ENCODE results near the gene R3HDM4.
"Not testable (repeated sequence)": the region's sequence is repeated elsewhere in the genome, so short reads cannot be mapped to it uniquely, and the experiment has no call there.

The R3HDM4 gene

DNA sequence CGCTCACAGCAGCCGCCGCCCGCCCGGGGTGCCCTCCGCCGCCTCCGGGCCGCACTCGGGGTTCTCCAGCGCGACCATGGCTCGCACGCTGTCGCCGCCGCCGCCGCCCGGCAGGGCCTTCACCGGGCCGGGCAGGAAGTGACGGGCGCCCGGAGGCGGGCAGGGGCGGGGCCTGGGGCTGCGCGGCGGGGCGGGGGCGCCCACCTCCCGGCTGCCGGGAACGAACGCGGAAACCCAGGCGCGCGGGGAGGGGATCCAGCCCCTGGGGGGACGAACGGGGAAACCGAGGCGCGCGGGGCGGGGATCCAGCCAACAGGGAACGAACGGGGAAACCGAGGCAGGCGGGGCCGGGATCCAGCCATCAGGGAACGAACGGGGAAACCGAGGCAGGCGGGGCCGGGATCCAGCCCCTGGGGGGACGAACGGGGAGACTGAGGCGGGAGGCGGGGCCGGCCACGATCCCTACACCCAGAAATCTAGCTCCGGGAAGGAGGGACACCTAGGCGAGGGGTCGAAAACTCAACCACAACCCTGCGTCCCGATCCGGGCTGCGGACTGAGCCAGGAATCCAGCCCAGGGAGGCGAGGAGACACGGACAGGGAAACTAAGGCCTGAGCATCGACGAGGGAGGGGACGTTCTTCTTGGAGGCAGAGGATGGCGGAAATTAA, at the start of gene R3HDM4:
TSS of gene R3HDM4 (minus strand) at position 140 of the 669 bp plus-strand sequence. CDS start at position 78, 62 bp downstream.
- DNase-seq = peak; percentile 81 to 84

DNA sequence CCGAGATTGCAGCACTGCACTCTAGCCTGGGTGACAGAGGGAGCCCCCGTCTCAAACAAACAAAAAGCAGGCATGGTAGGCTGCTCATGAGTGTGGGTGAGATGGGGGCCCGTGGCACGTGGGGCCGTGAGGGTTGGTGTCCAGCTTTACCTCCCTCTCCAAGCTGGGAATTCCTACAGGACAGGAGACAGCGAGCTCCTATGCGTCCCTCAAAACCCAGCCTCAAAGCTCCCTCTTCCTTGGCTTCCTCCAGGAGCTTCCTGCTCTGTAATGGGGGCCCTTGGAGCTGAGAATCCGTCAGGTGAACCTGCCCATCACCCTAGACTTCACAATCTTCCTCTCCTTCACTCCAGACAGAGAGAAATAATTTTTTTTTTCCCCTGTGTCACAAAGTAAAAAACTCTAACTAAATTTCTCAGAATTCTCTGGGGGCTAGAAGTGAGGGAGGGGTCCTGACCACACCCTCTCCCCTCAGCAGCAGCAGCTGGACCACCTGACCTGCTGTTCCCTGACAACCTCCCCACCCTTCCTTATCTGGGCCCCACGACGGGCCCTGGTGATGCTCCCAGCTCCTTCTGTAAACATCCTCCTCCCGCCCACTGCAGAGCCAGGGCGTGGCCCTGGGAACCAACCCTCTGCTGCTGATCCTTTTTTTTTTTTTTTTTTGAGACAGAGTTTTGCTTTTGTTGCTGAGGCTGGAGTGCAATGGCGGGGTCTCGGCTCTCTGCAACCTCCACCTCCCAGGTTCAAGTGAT, 49.0 kb upstream of the R3HDM4 start:
- DNase-seq = no peak

DNA sequence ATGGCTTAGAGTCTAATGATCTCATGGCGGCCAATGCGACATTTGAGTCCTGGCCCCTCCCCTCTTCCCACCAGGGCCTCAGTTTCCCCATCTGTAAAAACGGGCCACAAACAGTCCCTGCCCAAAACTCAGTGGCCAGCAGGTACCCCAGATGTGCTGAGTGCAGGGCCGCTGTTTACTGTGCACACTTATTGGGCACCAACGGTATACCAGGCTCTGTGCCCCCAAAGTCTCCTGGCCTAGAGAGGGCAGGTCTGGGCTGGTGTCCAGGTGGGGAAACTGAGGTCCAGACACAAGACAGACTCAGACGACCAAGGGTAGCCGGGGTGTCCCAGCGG, 47.6 kb upstream of the R3HDM4 start:
- DNase-seq = no peak

DNA sequence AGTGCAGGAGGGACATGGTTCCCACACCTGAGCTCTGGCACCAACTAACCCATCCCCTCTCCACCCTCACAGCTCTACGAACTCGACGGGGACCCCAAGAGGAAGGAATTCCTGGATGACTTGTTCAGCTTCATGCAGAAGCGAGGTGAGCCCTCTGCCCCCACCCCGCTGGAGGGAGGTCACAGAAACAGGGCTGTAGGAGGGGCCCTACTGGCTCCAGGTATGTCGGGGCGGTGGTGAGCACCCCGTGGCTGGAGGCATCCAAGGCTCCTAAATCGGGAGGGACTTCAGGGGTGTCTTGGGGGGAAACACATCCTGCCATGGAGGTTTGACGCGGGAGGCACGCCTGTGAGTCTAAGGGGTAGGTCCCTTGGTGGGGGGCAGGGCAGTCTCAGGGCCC, 47.0 kb upstream of the R3HDM4 start:
- DNase-seq = no peak

DNA sequence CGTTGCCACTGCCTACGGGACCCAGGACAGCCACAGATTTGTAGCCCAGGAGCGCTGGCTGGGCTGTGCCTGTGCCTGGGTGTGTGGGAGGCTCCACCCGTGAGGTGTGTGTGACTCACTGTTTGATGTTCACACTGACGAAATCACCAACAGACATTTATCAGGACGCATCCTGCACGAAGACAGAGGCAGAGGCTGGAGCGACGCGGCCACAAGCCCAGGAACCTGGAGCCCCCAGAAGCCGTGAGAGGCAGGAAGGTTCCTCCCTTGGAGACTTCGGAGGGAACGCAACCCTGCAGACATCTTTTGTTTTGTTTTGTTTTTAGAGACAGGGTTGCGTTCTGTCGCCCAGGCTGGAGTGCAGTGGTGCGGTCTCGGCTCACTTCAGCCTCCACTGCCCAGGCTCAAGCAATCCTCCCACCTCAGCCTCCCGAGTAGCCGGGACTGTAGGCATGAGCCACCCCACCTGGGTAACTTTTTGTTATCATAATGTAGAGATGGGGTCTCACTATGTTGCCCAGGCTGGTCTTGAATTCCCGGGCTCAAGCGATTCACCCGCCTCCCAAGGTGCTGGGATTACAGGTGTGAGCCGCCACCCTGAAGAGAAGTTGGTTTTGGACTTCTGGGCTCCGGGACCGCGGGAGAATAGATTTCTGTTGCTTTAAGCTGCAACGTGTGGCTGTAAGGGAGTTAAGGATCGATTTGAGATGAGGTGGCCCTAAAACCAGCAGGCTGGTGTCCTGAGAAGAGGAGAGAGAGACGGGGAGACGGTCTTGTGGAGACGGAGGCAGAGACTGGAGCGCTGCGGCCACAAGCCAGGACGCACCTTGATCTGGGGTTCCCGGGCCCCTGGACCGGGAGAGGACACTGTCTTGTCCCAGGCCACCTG, 46.2 kb upstream of the R3HDM4 start:
- DNase-seq = peak; percentile 22 to 53

DNA sequence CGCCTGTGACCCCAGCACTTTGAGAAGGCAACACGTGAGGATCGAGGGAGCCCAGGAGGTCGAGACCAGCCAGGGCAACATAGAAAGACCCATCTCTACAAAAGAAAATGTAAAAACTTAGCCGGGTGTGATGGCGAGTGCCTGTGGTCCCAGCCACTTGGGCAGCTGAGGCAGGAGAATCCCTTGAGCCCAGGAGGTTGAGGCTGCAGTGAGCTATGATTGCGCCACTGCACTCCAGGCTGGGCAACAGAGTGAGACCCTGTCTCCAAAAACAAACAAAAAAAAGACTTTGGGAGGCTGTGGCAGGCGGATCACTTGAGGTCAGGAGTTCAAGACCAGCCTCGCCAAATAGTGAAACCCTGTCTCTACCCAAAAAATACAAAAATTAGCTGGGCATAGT, 44.6 kb upstream of the R3HDM4 start:
- DNase-seq = not testable (repeated sequence)

DNA sequence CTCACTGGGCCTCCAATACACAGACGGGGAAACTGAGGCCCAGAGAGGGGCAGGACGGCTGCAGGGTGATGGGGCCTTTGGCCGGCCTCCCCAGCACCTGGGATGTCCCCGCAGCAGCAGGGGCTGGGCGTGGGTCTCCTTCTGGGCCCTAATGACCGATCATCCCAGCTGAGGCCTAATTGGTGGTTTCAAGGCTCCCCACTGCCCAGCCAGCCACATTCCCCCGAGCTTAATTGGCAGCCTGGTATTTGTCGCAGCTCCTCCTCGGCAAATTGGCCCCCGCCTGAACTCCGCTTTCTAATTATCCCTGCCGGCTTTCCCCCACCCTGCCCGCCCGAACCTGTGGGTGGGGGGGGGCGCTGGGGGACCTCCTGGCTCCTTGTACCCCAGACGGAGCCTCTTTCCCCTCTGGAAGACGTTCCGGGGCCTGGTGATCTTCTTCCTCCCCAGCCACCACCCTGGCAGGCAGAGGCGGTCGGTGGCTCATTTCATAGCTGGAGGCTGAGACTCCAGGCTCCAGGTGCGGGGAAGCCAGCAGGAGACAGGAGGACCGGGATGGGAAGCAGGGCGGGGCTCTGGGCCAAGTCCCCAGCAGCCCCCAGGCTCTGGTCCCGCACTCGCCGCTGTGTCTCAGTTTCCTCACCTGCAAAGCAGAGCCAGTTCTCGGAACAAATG, 43.9 kb upstream of the R3HDM4 start:
- no peak for DNase-seq

DNA sequence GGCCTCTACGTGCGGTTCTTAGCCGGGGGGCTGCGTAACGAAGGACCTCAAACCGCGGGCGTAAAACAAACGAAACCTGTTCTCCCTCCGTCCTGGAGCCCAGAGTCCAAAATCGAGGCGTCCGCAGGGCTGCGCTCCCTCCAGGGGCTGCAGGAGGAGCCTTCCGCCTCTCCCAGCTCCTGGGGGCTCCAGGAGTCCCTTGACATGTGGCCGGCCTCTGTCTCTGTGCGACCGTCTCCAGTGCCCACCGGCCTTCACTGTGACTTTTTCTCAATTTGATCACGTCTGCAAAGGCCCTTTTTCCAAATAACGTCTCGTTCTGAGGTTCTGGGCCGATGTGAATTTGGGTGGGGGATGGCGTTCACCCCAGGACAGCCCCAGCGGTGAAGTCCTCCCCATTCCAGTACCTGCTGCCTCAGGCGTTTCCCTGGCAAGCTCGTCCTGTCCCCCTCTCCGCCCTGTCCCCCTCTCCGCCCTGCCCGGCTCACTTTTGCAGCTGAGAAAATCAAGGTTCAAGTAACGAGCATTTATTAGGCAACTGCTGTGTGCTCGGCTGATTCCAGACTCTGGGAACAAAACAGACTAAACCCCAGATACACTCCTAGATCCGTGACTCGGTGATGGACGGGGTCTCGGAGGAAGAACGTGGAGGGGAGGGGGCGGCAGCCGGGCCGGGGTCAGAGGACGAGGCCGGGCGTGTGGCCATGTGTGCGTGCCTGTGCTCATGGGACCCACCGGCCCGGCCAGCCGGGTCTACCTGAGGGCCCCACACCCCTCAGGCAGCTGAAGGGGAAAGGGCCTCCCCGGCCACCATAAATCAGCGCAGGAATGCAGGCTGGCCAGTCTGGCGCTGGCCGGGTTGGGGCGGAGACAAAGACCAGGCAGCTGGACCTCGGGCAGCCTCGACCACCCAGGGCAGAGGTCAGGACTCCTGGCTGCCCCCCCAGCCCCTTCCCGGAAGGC, 43.1 kb upstream of the R3HDM4 start:
- DNase-seq = no peak

DNA sequence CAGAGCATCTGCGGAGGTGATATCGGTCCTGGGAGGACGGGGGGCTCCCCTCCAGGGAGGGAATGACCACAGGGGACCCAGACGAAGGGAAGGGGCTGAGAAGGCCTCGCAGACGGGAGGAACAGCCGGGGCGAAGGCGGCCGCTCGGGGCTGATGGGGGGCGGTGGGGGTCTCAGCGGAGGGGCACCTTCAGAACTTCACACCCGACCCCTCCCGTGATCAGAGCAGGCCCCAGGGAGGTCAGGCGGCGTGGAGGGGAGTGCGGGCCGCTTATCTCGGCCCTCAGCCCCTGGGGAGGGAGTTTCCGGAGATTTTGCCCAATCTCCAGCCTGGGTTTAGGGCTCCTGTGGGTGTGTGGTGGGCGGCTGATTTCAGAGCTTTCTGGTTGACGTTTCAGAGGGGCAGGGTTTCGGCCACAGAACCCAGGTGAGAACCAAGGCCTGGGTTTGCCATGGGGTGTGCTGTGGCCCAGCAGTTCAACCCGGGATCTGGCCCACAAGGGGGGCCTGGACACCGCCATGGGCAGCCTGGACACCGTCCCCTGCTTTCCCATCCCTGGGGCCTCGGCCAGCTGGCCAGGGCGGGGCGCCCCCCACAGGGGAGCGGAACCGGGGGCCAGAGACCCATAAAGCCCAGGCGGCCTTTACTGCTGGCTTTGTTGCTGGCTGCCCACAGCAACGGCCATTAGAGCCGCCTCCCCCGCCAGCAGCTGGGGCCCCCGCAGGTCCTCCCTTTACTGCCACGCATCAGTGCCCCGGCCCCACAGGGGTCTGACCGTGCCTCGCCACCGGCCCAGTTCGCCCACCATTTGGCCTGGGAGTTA, 41.9 kb upstream of the R3HDM4 start:
- no peak for DNase-seq

DNA sequence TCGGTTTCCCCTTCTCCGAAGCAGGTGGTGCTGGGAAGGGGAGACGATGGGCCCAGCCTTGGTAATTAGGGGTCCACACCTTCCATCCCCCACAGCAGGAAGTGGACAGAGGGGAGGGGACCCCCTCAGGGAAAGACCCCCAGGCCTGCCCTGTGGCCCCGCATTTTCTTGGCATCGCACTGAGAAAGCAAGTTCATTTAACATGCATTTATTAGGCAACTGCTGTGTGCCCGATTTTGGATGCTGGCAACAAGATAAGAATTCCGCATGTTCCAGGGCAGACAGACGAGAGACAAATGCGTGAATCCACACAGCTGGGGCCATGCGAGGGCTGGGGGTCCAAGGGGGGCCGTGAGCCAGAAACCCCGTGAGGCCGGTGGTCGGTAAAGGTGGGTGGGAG, 41.3 kb upstream of the R3HDM4 start:
- DNase-seq = no peak

DNA sequence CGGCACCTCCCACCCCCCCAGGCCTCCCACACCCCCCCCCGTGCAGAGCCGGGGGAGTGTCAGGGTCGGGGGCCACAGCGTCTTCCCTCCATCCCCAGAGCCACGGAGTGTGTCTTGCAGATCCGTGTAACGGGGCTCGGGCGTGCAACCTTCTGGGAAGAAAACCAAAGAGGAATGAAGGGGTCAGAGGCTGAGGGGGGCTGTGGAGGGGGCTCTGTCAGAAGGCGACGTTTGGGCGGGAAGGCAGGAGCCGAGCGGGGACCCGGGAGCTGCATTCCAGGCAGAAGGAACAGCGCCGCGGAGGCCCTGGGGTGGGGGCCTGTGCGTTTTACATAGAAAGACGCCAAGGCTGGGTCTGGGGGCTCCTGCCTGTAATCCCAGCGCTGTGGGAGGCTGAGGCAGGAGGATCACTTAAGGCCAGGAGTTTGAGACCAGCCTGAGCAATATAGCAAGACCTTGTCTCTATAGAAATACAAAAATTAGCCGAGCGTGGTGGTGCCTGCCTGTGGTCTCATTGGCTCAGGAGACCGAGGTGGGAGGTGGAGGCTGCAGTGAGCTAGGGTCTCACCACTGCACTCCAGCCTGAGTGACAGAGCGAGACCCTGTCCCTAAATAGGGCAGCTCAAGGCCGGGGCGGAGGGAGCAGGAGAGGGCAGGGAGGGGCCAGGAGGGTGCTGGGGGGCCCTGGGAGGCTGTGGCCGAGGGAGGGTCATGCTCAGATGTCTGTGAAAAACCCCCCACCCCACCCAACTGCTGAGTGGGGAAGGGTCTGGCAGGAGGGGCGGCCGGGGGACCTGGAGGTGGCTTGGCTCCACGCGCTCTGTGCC, 40.6 kb upstream of the R3HDM4 start:
- no peak for DNase-seq

DNA sequence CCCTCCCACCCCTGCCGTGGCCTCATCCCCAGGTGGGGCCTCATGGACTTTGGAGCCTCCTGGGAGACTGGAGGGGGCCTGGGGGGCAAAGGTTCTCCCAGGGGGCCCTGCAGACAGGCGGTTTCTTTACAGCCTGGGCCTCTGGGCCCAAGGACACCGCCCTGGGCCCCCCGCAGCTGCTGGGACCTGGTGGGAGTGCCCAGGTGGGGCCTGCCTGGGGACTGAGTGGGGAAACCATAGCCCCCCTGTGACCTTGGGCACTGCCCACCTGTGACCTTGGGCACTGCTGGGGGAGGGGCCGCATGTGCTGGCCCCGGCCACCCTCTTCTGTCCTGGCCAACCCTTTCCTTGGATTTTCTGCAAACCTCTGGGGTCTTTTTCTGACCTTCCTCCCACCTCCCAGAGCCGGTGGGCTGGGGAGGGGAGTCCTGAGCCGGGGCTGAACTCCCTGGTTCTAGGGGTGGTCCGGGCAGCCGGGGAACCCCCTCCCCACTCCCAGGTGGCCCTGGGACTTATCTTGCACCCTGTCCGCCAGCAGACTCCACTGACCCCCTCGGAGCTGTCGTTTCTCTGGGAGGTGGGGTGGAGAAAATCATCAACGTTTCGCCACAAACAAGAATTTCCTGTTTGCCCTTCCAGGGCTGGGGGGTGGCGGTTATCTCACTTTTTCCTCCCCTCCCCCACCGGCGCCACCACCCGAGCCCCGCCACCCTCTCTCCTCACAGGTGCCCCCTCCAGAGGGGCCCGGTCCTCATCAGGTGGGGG, 39.8 kb upstream of the R3HDM4 start:
- DNase-seq = no peak

DNA sequence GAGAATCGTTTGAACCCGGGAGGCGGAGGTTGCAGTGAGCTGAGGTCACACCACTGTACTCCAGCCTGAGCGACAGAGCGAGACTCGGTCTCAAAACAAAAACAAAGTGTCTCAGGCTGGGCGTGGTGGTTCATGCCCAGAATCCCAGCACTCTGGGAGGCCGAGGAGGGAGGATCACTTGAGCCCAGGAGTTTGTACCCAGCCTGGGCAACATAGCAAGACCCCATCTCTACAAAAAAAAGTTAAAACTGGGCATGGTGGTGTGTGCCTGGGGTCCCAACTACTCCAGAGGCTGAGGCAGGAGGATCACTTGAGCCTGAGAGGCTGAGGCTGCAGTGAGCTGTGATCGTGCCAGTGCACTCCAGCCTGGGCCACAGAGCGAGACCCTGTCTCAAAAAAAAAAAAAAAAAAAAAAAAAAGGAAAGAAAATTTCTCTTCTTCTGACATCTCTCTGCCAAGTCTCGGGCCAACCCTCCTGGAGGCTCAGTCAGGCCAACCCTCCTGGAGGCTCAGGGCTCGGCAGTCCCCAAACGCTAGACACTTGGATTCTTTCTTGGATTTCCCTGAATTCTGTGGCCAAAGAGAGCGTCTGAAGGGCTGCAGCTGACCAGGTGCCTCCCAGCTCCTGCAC, 39.1 kb upstream of the R3HDM4 start:
- DNase-seq = no peak

DNA sequence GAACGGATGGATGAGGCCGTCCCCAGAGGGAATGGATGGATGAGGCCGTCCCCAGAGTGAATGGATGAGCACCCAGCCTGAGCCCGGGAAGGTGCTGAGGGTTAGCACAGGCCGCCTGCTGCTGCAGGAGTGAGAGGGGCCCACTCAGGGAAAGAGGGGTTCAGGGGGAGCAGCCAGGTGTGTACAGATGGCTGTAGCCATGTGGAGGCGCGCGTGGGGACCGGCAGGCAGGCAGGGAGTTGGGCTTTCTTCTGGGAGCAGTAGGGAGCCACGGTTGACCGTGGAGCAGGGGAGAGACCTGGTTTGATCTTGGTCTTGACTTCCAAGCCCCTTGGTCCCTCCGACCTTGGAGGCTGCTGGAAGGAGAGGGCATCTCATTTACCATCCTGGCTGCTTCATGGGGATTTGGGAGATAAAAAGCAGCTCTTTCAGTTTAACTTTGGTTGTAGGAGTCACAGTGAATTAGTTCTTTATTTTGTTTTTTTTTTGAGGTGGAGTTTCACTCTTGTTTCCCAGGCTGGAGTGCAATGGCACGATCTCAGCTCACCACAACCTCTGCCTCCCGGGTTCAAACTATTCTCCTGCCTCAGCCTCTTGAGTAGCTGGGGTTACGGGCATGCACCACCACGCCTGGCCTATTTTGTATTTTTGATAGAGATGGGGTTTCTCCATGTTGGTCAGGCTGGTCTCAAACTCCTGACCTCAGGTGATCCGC, 37.5 kb upstream of the R3HDM4 start:
- DNase-seq = no peak

DNA sequence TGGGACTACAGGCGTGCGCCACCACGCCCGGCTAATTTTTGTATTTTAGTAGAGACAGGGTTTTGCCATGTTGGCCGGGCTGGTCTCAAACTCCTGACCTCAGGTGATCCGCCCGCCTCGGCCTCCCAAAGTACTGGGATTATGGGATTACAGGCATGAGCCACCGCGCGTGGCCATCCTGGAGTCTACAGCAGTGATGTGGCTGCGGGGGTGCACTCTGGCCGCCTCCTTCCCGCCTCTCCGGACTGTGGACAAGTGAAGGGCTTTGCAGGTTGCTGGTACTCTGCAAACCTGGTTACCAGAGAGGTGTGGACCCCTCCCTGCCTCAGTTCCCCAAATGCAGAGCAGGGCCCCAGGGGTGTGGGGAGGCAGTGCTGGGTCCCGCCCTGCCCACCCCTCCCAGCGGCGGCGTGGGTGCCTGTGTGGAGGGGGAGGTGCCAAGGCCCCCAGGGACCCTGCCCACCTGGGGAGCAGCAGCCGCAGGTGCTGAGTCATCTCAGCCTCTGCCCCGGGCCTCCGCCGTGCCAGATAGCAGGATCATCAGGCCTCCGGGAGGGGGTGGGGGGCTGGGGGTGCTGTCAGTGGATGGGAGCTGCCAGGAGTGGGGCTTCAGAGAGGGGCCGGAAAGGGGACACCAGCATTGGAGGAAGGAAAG, 36.0 kb upstream of the R3HDM4 start:
- no peak for DNase-seq

DNA sequence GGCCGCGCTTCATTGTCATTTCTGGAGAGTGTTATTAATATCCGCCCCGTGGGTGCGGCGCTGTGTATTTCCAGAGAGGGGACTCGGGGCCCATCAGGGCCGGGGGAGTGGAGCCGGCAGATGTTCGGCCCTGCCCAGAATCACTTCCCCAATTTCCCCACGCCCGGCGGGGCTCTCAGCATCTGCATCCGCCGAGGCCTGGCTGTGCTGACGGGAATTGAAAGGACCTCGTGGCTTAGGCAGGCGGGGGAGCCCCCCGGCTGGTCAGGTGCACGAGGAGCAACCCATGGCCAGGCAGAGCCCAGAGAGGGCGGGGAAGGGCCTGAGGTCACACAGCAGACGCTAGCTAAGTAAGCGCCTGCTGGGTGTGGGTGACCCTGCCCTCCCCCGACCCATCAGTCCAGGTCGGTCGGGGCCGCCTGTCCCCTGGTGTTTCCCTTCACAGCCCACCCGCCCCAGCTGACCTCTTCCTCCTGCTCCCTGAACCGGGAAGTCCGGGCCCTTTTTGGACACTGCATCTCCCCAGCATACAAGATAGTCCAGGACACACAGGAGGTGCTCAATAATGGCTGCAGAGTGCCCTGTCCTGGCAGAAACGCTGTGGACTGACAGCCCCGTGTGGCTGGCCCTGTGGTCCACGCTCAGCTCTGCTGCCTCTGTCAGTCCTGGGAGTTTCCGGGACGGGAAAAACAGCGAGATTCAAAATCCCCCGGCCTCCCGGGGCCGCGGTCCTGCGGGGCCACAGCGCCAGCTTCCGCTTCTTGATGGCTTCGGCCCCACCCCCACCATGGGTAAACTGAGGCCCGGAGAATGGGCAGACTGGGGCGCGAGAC, 34.9 kb upstream of the R3HDM4 start:
- DNase-seq = no peak
